NCI-H128 (cell line): ENCODE measurements around the gene SELENOO.

ENCODE experiments used
- DNase-seq: peaks from one replicate; lab custom pipeline; 2025; ENCODE audit not compliant: unreplicated experiment; lab: John Stamatoyannopoulos, UW

Gene SELENOO

DNA sequence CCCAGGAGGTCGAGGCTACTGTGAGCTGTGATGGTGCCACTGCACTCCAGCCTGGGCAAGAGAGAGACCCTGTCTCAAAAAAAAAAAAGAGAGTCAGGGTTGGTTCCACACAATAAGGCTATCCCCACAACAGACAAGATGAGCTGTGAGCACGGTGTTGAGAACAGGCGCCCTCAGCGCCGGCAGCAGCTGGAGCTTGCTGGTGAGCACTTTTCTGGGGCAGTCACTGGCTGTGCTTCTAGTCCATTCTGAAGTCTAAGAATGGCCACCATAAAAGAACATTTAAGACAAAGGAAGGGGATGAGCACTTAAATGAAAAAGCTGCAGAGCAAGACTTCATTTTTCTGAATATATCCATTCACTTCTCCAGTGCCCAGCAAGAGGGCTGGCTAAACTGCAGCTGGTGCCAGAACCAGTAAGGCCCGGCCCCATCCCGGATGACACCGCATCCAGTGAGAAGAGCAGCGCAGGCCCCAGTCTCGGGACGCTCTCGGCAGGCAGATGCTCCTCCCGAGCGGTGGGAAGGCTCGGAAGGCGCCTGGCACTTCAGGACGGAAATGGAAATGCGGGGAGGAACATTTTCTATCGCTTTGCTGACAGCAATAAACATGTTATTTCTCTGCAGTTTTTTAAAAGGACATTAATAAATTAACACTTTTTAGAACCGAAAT is 31.8 kb downstream of the SELENOO start:
- DNase-seq: no peak

DNA sequence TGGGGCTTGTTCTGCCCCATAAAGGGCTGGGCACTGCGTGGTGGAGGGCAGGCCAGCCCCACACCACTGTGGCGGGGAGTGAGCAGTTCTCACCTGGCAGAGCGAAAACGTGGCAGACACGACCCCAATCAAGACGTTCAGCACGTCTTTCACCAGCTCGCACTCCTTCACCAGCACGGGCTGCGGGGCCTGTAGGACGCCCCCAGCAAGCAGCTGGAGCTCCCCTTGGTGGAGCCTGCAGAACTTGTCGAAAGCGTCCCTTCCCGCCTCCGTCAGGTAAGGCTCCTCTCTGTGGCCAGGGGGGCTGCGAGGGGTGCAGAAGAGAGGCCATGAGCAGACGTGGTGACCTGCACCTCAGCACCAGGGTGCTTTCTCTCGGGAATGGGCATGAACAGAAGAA is 32.4 kb downstream of the SELENOO start:
- no peak for DNase-seq

DNA sequence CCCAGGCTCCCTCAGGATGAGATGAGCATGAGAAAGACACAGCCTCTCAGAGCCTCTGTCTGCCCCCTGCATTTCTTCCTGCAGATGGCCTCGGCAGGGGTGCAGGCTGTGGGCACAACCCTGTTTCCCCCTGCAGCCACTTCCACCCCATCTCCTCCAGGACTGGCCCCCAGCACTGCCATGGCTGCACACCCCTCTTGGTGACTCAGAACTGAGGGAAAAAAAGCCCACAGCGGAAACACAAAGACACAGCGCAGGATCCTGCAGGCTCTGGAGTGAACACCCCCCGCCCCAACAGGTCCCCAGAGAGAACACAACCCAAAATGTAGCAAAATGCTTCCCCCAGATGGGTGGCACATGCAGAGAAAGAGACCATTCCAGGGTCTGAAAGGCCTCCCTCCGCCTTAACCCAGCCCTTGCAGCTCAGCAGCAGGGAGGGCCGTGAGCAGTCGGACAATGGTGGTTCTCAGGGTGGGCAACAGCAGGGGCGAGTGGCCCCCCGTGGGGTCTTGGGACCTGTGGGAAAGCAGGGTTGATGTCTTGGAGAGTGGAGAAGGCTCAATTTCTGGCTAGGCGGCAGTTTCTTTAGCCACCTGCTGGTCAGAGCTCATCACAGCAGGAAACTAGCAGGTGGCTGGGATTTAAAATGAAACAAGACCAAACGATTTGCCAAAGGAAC is 36.1 kb downstream of the SELENOO start:
- DNase-seq: no peak

DNA sequence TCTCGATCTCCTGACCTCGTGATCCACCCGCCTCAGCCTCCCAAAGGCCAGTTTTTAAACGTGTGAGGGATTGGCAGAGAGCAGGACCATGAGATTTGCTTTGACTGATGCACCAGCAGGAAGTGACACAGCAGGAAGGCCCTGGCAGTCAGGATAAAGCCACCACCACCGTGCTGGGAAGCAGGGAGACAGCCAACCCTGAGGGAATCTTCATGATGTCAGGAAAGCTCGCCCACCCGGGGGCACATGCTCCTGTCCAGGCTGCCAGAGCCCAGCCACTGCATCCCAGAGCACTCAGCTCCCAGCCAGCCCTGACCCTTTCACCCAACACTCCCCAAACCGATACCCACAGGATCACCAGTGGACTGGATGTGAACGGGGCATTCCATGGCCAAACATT is 37.9 kb downstream of the SELENOO start:
- no peak for DNase-seq

DNA sequence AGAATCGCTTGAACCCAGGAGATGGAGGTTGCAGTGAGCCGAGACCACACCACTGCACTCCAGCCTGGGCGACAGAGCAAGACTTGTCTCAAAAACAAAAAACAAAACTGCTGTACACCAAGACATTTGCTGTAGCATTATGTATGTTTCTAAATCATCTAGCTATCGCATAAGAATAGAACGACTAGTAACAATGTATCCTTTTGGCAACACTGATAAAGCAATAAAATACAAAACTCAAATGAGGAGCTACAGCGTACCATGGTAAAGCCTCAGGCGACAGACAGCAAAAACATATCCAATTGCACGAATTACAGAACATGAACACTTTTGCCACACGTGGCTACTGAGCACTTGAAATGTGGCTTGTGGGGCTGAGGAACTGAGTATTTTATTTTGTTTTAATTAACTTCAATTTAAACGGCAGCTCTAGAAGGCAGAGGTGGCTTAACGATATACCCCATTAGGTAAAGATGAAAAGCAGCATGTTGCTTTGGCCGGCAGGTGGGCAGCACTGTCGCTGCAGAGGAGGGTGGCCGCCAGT is 41.7 kb downstream of the SELENOO start:
- no peak for DNase-seq

DNA sequence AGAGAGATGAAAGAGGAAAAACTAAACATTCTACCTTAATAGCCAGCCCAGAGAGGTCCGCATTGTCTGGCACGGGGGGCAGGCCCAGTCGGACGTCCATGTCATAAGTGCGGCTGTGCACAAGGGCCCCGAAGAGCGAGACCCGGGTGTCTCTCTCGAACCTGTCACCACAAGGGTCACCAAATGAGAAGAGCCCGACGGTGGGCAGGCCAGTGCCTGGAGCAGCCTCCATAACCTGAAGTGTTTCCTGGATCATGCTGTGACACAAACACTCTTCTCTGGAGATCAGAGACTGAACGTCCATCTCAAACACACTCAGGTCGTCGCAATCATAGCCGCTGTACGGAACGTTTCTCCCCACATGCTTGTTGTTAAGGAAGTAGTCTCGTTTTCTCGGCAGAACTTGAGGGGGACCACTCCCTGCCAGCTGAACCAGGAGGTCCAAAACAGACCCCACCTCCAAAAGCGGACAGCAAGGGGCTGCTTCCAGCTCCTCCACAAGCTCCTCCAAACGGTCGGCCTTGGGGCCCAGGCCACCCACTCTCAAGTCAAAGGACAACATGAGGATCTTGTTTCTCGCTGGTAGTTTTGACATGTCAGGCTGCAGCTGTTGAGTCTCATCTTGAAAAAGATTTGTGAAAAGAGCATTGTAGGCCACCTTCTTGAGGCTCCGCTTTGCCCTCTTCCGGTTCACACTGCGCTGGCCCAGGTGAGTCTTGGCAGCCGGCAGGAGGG is 43.0 kb downstream of the SELENOO start:
- DNase-seq: no peak

DNA sequence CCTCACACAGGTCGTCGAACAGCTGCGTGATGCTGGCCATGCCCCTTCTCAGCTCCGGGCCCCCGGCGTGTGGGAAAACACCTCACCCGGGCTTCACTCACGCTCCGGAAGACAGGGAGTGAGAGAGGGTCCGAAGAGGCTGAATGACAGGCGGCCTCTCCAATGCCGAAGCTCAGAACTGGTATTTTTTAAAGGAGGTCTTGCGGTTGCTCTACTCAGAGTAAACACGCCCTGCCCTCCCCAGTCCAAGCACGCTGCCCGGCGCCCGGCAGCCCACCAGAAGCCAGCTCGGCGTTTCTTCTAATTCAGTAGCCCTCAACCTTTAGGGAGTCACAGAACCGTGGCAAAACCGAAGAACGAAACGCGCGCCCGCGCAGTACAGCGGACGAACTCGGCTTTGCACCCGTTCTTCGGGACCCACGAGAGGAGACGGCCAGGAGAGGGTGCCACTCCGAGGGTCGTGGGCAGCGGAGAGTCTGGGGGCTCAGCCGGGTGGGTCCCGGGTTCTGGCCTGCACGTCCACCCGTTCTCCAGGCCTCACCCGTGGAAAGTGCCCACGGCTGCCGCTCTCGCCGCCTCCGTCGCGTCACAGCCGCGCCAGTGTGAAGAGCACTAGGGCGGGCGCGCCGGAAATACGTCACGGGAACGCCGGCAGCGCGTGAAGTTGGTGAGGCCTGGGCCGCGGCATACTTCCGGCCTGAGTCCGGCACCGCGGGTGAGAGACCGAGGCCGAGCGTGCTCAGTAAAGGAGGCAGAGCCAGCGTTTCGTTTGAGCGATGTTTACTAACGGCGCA is 43.8 kb downstream of the SELENOO start, which contains the start of gene TUBGCP6:
Gene TUBGCP6, minus strand, starts transcription at position 604 of the 794 bp plus-strand sequence. Its CDS starts 564 bp downstream, at position 40.
- peak; percentile 66 for DNase-seq

DNA sequence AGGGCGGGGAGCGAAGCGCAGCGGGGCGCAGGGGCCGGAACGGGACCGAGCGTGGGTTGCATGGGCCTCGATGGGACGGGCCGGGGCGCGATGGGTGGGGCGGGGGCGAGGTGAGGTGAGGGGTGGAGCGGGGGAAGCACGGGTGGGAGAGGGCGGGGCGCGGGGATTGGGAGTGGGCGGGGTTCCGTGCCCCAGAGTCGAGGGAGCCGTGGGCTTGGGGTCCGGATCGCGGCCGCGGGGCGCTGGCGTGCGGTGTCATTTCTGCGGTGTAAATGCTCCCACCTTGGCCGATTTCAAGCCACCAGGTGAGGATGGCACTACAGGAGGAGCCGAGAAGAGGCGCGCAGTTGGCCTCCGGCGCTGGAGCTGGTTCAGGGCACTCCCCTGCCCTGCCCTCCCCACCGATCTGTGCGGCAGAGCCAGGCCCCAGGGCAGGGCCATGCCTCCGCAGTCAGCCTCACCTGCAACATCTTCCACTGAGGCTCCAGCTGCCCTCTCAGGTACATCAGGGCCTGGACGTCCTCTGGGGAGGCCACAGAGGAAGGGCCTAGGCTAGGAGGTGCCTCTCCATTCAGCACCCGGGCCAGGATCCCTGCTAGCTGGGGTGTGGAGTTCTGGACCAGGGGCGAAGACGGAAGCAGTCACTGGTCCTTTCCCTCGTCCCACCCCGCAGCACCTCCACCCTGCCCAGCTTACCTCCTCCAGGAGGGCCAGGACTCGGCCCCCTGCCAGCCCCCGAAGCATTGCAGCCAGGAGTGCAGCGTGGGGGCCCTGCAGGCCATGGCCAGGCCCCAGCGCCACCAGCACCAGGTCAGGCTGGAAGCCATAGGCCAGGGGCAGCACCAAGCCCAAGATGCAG is 44.6 kb downstream of the SELENOO start:
- DNase-seq: no peak

DNA sequence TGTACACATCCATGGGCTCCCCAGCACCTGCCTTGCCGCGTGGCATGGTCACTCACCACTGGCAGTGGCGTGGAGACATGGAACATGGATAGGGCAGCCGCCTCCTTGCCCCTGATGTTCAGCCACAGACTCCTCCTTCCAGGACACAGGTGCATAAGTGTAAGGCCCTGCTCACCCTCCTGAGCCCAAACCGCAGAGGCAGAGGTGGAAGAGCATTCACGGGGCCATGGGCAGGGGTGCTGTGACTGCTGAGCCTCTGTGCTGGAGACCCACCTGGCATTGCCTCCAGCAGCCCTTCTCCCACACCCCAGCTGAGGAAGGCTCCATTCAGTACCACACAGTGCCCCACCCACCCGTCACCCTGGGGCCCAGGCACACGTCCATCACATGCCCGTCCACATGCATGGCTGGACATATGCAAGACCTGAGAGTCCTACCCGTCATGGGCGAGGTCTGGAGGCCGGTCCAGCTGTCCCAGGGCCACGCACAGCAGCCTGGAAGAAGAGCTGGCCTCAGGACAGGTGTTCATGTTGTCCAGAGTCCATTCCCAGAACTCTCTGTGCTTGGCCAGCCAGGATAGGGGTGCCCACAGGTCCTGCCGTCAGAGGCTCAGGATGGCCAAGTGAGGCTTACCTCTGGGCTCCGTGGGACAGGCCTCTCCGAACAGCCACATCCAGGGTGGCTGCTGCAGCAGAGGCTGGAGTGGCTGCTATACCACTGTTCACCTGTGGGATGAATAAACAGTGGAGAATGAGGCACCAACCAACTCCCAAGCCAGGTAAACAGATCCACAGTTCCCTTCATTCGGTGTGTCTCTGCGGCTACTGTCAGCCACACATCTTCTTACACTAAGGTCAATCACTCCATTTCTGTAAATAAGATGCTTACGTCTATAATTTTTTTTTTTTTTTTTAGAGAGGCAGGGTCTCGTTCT is 45.7 kb downstream of the SELENOO start:
- no peak for DNase-seq

DNA sequence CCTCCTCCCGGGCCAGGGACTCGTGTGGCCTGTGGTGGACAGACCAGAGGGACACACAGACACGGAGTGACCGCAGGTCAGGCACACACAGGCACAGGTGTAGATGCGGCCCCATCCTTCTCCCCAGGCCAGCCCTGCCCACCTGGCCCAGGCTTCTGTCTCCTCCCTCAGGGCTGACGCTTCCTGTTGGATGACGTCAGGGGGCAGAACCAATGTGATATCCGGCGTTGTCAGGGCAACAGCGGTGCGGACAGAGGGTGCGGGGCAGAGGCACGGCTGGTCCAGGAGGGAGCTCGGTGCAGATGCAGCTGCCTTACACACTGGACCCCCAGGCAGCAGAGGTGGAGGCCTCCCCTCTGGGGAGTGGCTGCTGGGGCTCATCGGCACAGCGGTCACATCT is 46.9 kb downstream of the SELENOO start:
- no peak for DNase-seq

DNA sequence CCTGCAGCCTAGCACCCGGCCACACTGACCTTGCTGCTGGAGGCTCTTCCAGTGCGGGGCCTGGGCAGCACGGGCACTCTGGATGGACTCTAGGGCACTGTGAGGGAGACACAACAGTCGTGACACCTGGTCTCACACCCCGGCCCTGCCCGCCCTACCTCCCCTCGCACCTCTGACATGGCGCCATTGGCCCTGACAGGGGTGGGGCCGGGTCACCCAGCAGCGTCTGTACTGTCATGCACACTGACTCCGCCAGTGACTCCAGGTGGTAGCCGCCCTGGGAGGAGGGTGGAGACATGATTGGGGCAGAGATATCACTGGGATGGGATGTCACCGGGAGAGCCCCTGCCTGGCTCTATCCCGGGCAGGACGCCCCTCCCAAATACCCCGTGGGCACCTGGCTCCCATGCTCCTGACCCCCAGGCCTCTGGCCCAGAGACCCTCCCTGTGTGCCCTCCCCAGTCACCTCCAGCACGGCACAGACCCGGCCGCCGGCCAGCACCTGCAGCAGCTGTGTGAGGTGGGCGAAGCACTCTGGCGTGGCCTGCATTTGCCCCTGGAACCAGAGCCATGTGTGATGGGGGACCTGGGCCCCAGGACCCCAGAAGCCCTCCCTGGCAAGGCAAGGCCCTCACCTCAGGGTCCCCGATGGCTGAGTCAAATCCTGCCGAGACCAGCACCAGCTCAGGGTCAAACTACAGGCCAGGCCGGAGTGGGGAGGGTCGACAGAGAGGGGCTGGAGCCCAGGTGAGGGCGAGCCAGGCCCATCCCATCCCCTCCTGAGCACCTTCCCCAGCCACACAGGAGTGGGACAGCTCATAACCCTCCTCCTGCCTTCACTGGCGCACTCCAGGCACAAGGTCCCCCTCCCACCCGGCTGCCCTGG is 47.6 kb downstream of the SELENOO start:
- no peak for DNase-seq

DNA sequence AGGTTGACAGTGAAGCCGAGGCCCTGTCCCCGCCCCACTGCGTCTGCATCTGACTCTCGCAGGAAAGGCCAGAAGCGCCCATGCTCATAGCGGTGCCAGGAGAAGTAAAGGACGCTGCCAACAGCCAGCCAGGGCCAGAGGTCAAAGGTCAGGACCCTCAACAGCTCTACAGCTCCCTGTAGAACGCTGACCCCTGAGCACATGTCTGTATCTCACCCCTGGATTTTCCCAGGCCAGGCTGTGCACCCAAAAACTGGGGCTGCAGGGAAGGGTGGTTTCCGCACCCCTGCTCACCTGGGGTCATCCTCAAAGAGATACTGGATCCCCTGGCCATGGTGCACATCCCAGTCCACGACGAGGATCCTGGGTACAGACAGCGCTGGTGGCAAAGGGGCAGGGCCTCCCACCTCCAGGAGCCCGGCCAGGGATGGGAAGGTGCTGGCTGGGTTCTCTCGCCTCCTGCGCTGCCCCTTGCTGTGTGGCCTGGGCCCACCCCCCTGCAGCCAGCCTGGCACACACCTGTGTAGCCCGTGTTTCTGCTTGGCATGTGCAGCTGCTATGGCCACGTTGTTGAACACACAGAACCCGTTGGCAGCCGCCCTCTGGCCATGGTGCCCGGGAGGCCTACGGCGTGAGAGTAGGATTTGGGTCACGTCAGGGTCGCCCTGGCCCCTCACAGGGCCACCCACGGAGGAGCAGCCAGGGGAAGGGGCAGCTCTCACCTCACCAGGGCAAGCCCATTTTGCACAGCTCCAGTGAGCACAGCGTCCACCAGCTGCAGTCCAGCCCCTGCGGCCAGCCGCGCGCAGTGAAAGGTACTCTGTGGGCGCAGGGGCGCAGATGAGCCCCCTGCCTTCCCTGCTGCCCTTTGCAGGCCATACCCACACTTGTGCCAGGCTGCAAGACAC is 48.8 kb downstream of the SELENOO start:
- DNase-seq: no peak

DNA sequence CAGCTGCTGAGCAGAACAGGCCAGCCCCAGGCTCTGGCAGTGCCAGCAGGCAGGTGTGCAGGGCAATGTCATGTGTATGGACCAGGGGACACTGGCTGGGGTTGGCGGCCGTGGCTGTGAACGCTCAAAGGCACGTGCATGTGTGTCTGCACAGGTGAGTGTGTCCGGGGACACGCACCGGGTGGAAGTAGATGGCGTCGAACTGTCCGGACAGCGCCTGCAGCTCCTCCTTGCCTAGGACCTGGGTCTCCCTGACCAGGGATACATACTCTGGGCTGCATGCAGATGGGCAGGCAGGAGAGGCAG is 49.4 kb downstream of the SELENOO start:
- DNase-seq: no peak

DNA sequence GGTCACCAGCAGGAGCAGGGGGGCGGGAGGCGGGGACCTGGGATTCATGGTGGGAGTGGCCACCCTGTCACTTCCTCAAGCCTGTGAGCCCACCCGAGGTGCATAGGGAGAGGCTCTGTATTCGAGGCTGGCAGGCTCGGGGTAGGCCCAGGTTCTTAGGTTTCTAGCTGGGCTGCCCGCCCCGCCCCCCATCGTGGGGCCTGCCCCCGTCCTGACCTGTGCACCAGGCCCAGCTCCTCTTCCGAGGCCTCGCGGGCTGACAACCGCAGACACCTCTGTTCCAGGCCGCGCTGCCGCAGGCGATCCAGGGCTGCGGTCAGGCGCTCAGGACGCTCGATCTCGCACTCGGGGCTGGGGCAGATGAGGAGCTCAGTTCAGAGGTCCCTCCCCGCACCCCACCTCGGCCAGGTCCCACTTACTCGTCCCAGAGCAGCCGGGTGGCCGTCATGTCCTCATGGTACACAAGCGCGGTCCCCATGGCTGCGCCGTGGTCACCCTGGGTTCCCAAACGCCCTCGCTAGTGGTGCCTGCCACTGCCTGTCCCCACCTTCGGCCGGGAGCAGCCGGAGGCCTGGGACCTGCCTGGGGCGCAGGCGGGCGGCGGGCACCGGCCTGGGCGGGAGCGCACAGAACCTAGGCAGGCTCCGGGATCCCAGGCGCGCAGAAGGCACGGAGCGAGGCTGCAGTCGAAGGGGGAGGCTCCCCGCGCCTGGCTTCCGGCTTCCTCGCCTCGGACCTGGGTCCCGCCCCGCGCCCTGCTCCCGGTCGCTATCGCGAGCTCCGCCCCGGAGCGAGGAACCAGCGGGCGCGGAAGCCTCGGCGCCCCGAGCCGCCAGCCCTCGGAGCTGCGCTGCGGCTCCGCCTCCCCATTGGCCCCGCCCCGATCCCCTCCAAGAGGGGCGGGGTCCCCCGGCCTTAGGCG is 50.0 kb downstream of the SELENOO start, which contains the start of gene HDAC10:
Gene HDAC10, minus strand, starts transcription at position 711 of the 922 bp plus-strand sequence. Its CDS starts 233 bp downstream, at position 478.
- DNase-seq: peak; percentile 37

DNA sequence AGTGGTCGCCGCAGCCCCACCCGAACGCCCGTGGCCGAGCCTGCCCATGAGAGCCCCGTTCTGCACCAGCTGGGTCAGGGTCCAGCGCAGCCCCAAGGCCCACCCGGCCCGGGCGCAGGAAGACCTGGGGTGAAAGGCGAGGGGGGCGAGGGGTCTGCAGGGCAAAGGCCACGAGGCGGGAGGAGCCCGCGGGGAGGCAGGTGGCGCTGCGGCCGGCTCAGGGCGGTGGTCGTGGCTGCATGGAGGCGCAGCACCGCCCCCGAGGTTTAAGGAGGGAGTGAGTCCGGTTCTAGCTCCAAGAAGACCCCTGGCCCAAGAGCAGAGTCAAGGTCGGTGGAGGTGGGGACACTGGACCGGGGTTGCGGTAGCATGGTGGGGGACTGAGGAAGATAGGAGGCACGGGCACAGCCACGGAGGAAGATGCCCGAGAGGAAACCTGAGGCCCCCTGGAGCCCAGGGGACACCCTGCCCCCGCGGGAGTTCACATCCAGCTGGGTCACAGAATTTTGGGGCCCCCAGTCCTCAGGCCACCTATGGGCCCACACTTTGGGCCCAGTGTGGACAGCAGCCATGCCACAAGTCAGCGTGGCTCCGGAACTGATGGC is 50.8 kb downstream of the SELENOO start:
- no peak for DNase-seq
